Activated CD4-positive, CD25-positive, alpha-beta regulatory T cell treated with anti-CD3 and anti-CD28 coated beads, Interleukin-2, amount 50 U/mL, for 72 hours (primary cell): Measurements from ENCODE around the gene ANO9.

ENCODE experiments used
- DNase-seq: peaks from one replicate; pipeline ENCODE4 v3.0.0; 2021

Gene ANO9

DNA sequence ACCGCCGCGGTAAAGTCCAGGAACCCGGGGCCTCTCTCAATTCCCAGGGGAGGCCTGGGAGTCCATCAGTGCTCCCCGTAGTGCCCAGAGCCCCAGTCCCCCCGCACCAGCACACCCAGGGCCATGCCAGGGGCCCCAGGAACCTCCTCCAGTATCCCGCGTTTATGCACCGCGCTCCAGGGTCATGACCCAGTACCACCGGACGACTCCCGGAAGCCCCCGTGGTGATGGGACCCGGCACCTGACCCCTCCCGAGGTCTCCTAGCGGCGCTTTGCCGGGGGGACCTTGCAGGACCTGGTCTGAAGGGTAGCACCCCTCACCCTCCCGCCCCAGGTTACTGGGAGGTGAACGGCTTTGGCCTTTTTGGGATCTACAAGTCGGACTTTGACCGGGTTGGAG is 61.3 kb downstream of the ANO9 start:
- DNase-seq: no peak

DNA sequence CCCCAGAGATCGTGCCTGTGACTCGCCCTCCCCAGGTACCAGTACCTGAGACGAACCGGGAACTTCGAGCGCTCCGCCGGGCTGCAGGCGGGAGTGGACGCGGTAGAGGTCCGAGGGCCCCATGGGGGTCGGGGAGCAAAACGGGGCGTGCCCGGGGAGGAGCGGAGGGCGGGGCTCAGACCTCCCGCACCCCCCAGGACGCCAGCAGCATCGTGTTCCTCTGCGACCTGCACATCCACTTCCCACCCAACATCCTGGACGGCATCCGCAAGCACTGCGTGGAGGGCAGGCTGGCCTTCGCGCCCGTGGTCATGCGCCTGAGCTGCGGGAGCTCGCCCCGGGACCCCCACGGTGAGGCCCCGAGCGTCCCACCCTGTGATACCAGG is 61.7 kb downstream of the ANO9 start:
- no peak for DNase-seq

DNA sequence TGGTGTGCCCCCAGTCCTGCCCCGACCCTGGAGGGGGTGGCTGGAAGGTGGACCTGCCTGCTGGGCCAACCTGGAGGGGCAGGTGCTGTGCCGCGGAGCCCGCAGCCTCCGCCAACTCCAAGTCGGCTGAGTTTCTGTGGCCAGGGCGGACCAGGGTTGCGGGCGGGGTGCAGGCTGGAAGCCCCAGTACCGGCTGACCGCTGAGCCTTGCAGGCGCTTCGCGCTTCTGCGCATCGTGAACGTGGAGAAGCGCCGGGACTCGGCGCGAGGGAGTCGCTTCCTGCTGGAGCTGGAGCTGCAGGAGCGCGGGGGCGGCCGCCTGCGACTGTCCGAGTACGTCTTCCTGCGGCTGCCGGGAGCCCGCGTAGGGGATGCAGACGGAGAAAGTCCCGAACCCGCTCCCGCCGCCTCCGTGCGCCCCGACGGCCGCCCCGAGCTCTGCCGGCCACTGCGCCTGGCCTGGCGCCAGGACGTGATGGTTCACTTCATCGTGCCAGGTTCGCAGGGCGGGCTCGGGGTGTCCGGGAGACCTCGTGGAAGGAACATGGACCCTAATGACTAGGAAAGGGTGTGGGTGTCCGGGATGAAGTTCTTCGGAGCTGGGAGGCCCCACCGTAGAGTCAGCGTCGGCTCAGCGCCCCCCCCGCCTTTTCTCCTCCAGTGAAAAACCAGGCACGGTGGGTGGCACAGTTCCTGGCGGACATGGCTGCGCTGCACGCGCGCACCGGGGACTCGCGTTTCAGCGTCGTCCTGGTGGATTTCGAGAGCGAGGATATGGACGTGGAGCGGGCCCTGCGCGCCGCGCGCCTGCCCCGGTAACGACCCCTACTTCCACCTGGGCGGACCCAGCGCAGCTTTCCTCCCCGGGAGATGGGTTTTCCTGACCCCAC is 62.4 kb downstream of the ANO9 start:
- no peak for DNase-seq

DNA sequence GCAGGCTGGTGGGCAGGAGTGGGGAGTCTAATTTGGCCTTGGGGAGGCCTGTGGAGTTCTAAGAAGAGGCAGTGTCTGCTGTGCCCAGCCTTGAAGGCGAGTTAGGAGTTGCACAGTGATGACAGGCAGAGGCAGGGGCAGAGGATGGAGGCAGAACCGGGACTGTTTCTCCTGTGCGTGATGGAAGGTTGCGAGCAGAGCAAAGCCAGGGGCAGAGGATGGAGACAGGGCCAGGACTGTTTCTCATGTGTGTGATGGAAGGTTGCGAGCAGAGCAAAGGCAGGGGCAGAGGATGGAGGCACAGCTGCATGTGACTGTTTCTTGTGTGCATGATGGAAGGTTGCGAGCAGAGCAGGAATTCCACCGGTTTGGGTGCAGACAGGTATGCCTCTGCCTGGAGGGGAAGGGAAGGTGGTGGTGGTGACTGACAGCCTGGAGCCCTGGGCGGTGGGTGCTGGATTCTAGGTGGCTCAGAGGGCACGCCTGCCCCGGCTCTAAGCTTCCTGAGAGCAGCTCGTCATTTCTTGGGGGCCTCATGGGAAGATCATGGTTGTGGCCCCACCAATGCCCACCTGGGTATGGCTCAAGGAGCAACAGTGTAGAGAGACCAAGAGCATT is 63.8 kb downstream of the ANO9 start:
- DNase-seq: no peak

DNA sequence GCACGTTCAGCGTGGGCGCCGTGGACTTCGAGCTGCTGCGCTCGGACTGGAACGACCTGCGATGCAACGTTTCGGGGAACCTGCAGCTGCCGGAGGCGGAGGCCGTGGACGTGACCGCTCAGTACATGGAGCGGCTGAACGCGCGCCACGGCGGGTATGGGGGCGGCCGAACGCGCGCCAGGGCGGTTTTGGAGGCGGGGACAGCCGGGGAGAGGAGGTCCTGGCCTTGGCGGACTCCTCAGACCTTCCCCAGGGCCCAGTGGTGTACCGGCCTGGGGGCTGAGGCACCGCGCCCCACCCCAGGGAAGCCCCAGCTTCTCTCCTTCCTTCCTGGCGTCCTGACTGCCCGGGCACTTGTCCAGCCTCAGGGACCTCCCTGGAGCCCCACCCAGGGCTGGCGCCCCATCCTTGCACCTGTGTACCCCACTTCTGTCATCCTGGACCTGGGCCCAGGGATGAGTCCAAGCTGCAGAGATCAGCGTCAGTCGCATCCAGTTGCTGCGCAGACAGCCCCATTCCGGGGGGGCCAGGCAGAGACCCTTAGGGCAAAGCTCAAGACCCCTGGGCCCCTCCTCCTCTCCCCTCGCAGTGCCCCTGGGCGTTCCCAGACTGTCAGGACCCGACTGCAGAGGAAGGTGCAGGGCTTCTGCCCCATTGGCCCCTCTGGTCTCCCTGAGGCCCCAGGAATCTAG is 64.5 kb downstream of the ANO9 start:
- no peak for DNase-seq

DNA sequence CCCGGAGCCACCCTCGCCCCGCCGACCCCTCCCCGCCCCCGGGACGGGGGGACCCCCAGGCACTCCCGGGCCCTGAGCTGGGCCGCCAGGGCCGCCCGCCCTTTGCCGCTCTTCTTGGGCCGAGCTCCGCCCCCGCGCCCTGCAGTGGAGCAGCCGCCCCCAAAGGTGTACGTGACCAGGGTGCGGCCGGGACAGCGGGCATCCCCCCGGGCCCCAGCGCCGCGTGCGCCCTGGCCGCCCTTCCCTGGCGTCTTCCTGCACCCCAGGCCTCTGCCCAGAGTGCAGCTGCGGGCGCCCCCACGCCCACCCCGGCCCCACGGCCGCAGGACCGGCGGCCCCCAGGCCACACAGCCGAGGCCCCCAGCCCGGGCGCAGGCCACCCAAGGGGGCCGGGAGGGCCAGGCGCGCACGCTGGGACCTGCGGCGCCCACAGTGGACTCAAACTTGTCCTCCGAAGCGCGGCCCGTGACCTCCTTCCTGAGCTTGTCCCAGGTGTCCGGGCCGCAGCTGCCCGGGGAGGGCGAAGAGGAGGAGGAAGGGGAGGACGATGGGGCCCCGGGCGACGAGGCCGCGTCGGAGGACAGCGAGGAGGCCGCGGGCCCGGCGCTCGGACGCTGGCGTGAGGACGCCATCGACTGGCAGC is 65.2 kb downstream of the ANO9 start:
- no peak for DNase-seq

DNA sequence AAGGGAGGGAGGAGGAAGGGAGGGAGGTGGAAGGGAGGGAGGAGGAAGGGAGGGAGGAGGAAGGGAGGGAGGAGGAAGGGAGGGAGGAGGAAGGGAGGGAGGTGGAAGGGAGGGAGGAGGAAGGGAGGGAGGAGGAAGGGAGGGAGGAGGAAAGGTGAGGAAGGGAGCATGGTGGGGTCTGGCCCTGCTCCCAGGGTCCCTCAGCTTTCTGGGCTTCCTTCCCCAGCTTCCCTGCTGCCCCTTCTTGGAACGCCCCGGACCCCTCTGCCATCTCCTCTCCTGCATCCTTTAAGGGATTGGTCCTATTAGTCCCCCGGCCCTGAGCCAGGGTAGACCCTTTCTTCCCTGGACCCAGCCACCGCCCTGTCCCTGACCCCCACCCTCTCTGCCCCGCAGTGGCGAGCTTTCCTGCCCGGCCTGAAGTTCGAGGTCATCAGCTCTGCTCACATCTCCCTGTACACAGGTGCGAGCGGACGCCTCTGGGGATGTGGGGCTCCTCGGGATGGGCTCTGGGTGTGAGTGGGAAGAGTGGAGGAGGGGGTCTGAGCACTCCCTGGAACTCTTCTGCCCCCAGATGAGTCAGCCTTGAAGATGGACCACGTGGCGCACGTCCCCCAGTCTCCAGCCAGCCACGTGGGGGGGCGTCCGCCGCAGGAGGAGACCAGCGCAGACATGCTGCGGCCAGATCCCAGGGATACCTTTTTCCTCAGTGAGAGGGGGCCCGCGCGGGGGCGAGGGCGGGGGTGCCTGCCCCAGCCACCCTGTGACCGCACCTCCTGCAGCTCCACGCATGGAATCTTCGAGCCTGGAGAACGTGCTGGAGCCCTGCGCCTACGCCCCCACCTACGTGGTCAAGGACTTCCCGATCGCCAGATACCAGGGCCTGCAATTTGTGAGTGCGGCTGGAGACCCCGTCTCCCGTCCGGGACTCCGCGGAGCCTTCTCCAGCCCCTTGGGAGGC is 66.5 kb downstream of the ANO9 start:
- DNase-seq: no peak

DNA sequence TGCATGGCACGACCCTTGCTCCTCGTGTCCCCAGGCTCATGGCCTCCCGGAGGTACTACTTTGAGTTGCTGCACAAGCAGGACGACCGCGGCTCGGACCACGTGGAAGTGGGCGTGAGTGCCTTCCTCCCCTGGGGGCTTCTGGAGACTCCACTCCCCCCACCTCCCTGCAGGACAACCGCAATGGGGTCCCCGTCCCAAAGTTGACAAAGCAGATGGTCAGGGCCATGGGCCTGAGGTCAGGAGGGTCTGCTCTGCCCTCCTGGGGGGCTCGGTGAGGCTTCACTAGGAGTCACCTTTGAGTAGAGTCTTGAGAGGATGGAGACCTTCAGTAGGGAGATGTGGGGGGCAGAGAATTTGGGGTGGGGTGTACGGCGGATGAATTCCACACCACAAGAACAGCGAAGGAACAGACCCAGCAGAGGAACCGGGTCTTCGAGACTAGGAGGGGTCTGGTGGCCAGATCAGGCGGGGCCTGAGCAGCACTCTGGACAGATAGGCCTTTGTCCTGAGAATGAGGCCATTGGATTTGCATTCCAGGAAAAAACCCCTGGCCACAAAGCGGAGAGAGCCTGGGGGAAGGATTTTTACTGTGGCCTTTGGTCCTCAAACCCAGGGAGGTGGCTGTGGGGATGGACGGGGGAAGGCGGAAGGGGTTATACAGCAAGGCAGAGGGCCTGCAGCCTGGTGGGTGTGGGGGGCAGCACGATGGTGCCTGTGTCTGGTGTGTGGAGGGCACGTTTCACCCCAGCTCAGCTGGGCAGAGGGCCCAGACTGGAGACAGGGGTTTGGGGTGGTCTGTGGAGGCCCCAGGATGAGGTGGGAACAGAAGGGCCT is 67.9 kb downstream of the ANO9 start:
- no peak for DNase-seq

DNA sequence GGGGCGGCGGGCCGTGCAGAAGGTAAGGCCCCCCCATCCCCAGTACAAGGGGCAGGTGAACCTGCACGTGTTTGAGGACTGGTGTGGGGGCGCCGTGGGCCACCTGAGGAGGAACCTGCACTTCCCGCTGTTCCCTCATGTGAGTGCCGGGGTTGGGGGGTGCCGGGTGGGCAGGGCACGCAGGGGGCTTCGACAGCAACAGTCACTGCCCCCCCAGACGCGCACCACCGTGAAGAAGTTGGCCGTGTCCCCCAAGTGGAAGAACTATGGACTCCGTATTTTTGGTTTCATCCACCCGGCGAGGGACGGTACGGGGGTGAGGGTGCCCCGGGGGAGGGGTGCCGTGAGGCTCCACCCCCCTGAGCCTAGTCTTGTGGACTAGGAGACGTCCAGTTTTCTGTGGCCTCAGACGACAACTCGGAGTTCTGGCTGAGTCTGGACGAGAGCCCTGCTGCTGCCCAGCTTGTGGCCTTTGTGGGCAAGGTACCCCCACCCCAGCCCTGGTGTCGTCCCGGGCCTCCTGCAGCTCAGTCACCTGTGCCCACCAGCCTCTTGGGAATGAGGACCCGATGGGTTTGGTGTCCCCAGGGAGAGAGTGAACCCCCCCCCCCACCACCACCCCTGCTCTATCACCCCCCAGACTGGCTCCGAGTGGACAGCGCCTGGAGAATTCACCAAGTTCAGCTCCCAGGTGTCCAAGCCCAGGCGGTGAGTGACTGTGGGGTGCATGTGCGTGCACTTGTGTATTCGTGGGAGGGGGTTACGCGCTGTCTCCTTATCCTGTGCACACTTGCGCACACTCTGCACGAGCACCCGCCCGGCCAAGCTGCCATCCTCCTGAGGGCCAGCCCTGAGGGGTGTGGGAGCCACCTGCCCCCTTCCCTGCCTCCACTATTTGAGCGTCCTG is 68.7 kb downstream of the ANO9 start:
- DNase-seq: no peak

DNA sequence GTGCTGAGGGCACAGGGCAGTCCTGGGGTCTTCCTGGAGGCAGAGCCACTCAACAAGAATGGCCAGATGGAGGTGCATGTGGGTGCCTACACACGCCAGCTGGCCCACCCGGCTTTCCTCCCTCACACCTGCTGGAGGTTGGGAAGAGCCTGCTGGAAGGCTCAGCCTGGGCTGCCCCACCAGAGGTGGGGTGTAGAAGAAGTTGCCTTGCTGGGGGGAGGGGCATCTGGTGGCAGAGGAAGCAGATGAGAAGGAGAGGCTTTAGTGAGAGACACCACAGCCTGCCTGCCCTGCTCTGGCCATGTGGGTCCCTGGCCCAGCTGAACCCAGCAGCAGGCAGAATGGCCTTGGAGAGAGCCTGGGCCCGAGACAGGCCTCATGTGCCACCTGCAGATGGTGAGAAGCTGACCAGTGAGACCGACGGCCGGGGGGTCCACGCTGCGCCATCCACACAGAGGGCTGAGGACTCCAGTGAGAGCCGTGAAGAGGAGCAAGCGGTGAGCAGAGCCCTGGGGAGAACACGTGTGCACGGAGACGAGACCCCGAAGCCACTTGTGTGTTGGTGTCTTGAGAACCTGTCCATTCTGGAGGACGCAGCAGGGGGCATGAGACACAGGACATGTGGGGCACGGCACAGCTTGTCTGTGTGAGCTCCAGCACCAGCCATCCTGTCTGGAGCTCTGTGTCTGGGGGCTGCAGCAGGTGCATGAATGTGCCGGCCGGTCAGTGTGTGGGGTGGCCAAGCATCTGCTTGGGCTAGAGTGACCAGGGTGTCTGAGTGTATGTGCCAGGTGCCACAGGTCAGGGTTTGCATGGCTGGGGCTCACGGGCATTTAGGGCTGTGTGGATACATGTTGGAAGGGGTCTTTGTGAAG is 69.9 kb downstream of the ANO9 start:
- no peak for DNase-seq

DNA sequence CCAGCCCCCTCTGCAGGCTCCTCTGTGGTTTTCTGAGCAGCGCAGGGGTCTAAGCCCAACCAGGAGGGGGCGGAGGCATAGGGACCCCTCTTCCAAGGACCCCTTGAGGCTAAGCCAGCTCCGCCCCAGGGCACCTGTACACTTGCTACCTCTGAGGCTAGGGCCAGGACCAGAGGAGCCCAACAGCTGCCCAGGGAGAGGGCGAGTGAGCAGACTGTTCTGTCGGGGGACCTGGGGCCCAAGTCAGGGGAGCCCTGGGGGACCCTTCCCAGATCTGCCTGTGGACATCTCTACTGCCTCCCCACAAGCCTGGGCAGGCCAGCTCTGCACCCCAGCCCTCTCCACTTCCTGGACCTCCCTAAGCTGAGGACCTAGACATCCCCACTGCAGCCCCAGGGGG is 70.8 kb downstream of the ANO9 start:
- DNase-seq: no peak

DNA sequence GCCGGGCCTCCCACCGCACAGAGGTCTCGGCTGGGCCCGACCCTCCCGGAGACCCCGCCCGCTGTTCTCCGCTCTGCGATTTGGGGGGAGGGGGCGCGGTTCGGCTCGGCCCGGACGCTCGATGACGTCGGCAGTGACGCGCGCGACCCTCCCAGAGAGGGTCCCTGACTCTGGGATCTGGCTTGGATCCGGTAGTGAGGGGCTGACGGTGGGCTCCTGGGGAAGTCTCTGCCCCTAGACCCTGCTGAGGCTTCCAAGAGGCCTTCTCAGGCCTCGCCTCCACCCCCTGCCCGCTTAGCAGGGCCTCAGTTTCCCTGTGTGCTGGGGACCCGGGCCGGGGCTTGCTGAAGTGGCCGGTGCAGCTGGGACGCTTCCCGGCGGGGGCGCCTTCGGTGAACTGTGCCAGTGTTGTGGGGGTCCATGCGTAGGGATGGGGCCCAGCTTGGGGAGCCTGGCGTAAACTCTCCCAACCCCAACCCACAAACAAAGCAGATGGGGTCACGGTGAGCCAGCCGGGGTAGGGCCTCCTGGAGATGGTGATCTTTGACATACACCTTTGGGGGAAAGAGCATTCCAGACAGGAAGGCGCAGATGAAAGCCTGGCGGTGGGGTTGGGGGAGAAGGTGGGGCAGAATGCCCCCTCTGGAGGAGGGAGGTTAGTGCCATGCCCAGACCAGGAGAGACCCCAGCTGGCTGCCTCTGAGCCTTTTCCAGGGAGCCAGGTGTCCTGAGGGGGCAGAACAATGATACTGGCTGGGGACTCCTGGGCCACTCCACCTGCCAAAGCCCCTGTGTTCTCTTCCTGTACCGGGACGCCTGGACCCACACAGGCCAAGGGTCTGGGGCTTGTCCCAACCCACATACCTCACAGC is 71.5 kb downstream of the ANO9 start:
- DNase-seq: no peak

DNA sequence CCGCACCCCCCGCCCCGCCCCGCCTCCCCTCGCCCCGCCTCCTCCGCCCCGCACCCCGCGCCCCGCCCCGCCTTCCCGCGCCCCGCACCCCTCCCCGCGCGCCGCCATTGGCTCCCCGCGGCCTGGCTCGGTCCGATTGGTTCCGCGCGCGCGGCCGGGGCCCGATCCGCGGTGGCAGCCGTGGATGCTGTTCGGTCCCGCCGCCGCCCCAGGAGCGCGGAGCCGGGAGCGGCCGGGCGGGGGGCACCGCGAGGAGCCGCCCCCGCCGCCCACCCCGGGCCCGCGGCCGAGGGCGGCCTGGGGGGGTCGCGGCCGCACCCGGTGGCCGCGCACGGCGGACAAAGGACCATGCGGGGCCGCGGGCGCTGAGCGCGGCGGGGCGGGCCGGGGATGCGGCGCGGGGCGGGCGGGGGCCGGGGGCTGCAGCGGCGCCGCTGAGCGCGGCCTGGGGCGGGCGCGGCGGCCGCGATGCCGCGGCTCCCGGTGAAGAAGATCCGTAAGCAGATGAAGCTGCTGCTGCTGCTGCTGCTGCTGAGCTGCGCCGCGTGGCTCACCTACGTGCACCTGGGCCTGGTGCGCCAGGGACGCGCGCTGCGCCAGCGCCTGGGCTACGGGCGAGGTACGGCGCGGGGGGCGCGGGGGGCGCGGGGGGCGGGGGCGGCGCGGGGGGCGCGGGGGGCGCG is 72.3 kb downstream of the ANO9 start, which contains the start of gene B4GALNT4:
B4GALNT4 (plus strand) TSS at position 164 of the 683 bp plus-strand sequence; CDS start at position 469, 305 bp downstream.
- no peak for DNase-seq

DNA sequence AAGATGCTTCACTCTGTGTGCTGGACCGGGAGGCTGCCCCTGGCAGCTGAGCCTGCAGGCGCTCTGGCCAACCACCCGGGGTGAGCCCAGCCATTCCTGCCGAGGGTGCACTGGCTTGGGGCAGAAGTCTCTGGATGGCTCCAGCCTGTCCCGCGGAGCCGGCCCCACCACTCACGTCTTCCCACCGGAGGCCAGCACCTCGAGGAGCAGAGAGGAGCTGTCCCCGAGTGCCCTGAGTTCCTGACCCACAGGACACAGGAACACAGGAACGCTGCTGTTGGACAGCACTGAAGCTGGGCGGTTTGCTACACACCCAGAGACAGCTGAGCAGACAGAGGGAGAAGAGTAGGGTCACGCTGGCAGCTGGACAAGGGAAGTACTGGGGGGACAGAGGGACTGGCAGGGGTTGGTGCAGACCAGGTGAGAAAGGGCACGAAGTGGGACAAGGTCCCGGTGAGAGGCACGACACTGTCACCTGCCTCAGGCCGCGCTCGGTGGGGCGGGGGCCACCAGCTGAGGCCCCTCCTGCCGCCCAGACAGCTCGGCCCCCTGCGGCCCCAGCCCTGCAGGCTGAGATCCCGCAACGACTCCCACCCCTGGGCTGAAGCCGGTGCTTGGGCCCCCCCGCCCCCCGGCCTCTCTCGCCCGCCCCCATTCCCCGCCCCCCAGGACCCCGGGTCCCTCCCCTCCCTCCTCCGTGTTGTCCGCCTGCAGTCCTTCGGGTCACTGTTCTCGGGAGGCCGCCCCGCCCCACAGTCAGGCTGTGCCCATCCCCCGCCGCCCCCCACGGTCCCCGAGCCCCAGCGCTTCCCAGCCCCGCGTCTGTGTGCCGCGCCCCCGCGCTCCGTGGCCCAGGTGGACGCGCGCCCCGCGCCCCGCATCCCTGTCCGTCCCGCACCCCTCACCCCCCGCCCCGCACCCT is 73.1 kb downstream of the ANO9 start:
- DNase-seq: no peak

DNA sequence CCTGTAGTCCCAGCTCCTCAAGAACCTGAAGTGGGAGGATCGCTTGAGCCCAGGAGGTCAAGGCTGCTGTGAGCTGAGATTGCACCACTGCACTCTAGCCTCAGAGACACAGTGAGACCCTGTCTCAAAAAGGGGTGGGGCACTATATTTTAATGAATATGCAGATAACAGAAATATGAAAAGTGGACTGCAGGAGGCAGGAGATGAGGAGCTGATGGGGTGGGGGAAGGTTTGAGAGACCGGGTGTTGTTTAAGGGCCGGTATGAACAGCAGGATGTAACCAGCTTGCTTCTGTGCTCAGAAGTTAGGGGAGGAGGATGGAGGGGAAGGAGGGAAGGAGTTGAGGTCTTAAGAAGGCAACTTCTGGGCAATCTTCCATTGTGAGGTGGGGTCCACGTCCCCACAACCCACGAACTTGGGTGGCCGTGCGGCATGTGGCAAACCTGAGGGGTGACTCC is 73.8 kb downstream of the ANO9 start:
- DNase-seq: no peak
